ENCODE results near the gene CCNE1. TPM values are rescaled to one million over a fixed set of nuclear protein-coding genes. Genes with fewer than 3 reads are reported as not detected.

CCNE1 gene
- total RNA-seq, 1 donor from 2014 or later: 29.7 TPM

DNA sequence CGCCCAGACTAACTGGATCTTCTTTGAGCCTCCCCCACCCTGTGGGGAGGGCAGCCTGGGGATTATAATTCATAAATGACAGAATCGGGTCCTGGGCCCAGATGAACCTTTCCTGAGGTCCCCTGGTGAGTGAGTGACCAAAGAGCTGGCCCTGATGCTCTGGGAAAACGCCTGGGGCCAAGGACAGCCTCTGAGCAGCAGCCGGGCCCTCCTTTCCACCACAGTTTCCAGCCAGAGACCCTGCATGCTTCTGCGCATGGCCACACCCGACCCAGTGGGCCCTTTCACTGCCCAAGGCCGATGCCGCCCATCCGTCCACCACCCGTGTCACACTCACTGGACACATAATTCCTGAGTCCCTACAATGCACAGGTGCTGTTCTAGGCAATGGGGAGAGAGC lies 43.6 kb upstream of the CCNE1 start:
- H3K27ac Mint-ChIP-seq (ENCODE audit: unreplicated experiment): no peak overlapping the region
- H3K9me3 Mint-ChIP-seq: no peaks in the 10 kb centered on the region
- H3K4me1 Mint-ChIP-seq: peaks cover 7% of the 10 kb centered on the region
- TF ChIP-seq, protein P1, sequence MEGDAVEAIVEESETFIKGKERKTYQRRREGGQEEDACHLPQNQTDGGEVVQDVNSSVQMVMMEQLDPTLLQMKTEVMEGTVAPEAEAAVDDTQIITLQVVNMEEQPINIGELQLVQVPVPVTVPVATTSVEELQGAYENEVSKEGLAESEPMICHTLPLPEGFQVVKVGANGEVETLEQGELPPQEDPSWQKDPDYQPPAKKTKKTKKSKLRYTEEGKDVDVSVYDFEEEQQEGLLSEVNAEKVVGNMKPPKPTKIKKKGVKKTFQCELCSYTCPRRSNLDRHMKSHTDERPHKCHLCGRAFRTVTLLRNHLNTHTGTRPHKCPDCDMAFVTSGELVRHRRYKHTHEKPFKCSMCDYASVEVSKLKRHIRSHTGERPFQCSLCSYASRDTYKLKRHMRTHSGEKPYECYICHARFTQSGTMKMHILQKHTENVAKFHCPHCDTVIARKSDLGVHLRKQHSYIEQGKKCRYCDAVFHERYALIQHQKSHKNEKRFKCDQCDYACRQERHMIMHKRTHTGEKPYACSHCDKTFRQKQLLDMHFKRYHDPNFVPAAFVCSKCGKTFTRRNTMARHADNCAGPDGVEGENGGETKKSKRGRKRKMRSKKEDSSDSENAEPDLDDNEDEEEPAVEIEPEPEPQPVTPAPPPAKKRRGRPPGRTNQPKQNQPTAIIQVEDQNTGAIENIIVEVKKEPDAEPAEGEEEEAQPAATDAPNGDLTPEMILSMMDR (conservative IDR thresholded peaks at IDR 0.05): no peak
- DNase-seq (ENCODE audit: low read depth, low spot score): no peak
- no peak overlapping the region for H3K4me3 Mint-ChIP-seq
- H3K36me3 Mint-ChIP-seq (ENCODE audit: low read depth): no peaks in the 10 kb centered on the region
- H3K27me3 Mint-ChIP-seq (ENCODE audit: low read depth): peaks cover 7% of the 10 kb centered on the region

DNA sequence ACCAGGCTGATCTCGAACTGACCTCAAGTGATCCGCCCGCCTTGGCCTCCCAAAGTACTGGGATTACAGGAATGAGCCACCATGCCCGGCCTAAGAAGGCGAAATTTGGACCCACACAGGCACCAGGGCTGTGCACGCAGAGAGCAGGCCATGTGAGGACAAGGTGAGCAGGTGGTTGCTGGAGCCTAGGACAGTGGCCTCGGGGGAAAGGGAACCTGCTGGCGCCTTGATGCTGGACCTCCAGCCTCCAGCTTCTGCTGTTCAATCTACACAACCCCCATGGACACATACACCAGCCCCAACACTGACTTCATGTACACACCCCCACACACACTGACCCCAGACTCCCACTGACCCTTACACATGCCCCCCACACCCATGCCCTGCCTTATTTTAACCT lies 41.8 kb upstream of the CCNE1 start:
- Mint-ChIP-seq H3K27me3 (ENCODE audit: low read depth) (peaks cover 4% of the 10 kb centered on the region), H3K4me1 (peaks cover 7% of the 10 kb centered on the region), H3K9me3 (no peaks in the 10 kb centered on the region), H3K36me3 (ENCODE audit: low read depth) (no peaks in the 10 kb centered on the region), H3K4me3 (no peak overlapping the region), H3K27ac (ENCODE audit: unreplicated experiment) (no peak overlapping the region)
- DNase-seq (ENCODE audit: low read depth, low spot score): no peak
- TF ChIP-seq, protein P1 (conservative IDR thresholded peaks at IDR 0.05): no peak

DNA sequence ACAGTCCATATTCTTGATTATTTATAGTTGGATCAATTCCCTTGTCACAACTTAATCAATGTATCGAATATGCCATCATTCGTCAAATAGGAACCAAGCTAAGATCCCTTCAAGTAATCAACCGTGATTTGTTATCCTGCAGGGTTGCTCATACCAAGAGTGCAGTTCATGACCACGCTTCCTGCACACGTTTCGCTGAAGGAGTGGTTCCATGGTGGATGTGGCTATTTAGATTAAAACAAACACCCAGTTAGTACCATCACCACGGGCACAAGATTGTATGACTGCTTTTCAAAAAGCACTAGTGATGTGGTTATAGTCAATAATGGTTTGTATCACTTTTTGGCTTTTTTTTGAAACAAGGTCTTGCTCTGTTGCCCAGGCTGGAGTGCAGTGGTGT lies 41.1 kb upstream of the CCNE1 start:
- DNase-seq (ENCODE audit: low read depth, low spot score): no peak
- Mint-ChIP-seq H3K27ac (ENCODE audit: unreplicated experiment) (no peak overlapping the region), H3K27me3 (ENCODE audit: low read depth) (peaks cover 4% of the 10 kb centered on the region), H3K9me3 (no peaks in the 10 kb centered on the region), H3K36me3 (ENCODE audit: low read depth) (no peaks in the 10 kb centered on the region), H3K4me3 (no peak overlapping the region), H3K4me1 (peaks cover 14% of the 10 kb centered on the region)
- TF ChIP-seq, protein P1 (conservative IDR thresholded peaks at IDR 0.05): no peak

DNA sequence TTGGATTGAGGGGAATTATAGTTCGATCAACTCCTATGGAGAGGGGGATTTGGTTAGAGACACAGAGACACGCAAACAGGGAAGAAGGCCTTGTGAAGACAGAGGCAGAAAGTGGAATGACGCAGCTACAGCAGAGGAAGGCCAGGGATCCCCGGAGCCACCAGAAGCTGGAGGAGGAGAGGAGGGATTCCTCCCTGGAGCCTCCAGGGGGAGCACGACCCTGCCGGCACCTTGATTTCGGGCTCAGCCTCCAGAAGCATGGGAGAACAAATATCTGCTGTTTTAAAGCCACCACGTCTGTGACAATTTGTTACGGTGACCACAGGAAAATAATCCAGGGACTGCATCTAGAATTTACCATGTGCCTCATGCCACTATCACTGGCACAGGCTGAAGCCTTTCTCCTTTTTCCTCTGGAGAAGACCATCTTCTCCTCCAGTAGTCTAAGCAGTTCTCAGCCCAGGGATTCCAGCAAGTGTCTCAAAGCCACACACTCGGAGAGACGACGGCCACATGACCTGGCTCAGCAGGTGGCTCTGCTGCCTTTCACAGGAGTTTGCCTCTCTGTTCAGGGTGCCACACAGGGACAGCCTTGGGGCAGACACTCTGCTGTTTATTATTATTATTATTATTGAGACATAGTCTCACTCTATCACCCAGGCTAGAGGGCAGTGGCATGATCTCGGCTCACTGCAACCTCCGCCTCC lies 39.9 kb upstream of the CCNE1 start:
- no peak overlapping the region for H3K27ac Mint-ChIP-seq (ENCODE audit: unreplicated experiment)
- H3K9me3 Mint-ChIP-seq: no peaks in the 10 kb centered on the region
- H3K4me1 Mint-ChIP-seq: peaks cover 15% of the 10 kb centered on the region
- DNase-seq (ENCODE audit: low read depth, low spot score): peak; percentile 60
- no peaks in the 10 kb centered on the region for H3K27me3 Mint-ChIP-seq (ENCODE audit: low read depth)
- no peaks in the 10 kb centered on the region for H3K36me3 Mint-ChIP-seq (ENCODE audit: low read depth)
- no peak overlapping the region for H3K4me3 Mint-ChIP-seq
- TF ChIP-seq, protein P1 (conservative IDR thresholded peaks at IDR 0.05): peak; percentile 82

DNA sequence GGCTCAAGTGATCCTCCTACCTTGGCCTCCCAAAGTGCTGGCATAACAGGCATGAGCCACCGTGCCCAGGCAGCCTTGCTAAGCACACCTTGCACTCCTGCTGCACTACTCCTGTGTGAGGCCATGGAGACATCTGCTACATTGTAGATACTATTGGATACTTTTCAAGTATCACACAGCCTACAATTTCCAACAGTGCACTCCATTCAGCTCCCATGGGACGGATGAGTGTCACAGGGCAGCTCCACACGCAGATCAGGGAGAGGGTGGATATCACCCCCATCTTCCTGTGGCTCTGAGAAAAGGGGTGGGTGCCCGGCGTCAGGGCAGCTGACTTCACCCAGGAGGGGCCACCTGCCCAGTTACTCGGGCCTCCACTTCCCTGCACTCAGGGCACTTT lies 39.1 kb upstream of the CCNE1 start:
- Mint-ChIP-seq H3K36me3 (ENCODE audit: low read depth) (no peaks in the 10 kb centered on the region), H3K27ac (ENCODE audit: unreplicated experiment) (no peak overlapping the region), H3K4me3 (no peak overlapping the region), H3K9me3 (no peaks in the 10 kb centered on the region), H3K4me1 (peaks cover 15% of the 10 kb centered on the region), H3K27me3 (ENCODE audit: low read depth) (no peaks in the 10 kb centered on the region)
- no peak for DNase-seq (ENCODE audit: low read depth, low spot score)
- TF ChIP-seq, protein P1 (conservative IDR thresholded peaks at IDR 0.05): no peak

Data from neural crest cell (in vitro differentiated cells).